MCF 10A (cell line): ENCODE results near the gene FPGS. TPM values are rescaled to one million over a fixed set of nuclear protein-coding genes. Genes with fewer than 3 reads are reported as not detected.

Experiments
- BruUV-seq: library from RNA; stranded (reverse); fragments of 400-500 nt; replicated peaks from 2 replicates; lab custom pipeline; 2021; lab: Mats Ljungman, UMichigan
- CTCF ChIA-PET: fragments of 300-600 bp; sonication (Branson Sonifier 250); formaldehyde crosslinking; extraction: SDS; loops from one replicate; lab custom pipeline; 2021; ENCODE audit warnings: antibody characterized with exemption, inconsistent platforms; lab: Yijun Ruan, JAX
- POLR2A ChIA-PET: fragments of 300-600, 350-650 bp; sonication (Branson Sonifier 250); formaldehyde crosslinking; extraction: SDS; loops from one replicate; lab custom pipeline; 2020; ENCODE audit warnings: antibody characterized with exemption, inconsistent platforms; lab: Yijun Ruan, JAX
- DNase-seq: peaks from one replicate; pipeline ENCODE4 v3.0.0-alpha.2; 2018; ENCODE audit not compliant: unreplicated experiment
- H3K27ac Mint-ChIP-seq: one replicate; pipeline ENCODE4 v1.8.0; 2022; ENCODE audit warnings: mild to moderate bottlenecking, low read depth, mixed read lengths; ENCODE audit not compliant: unreplicated experiment
- H3K27me3 Mint-ChIP-seq: one replicate; pipeline ENCODE4 v1.8.0; 2022; ENCODE audit warnings: mixed read lengths; ENCODE audit not compliant: insufficient read depth, unreplicated experiment
- H3K36me3 Mint-ChIP-seq: one replicate; pipeline ENCODE4 v1.8.0; 2022; ENCODE audit warnings: mild to moderate bottlenecking, moderate library complexity, mixed read lengths; ENCODE audit not compliant: insufficient read depth, unreplicated experiment
- H3K4me1 Mint-ChIP-seq: one replicate; pipeline ENCODE4 v1.8.0; 2022; ENCODE audit warnings: mixed read lengths; ENCODE audit not compliant: insufficient read depth, unreplicated experiment
- H3K4me3 Mint-ChIP-seq: one replicate; pipeline ENCODE4 v1.8.0; 2022; ENCODE audit warnings: mild to moderate bottlenecking, moderate library complexity, mixed read lengths; ENCODE audit not compliant: unreplicated experiment
- H3K9me3 Mint-ChIP-seq: one replicate; pipeline ENCODE4 v1.8.0; 2022; ENCODE audit warnings: mixed read lengths; ENCODE audit not compliant: unreplicated experiment
- CTCF ChIP-seq: fragments of 200-600 bp; IDR thresholded peaks from one replicate; pipeline ENCODE4 v1.8.0; 2022; ENCODE audit warnings: antibody characterized with exemption, mild to moderate bottlenecking; ENCODE audit not compliant: unreplicated experiment
- intact Hi-C: fragments of 100-400 bp; cut with micrococcal nuclease; formaldehyde crosslinking; loops from 2 replicates; pipeline ENCODE4 v1.14.1; 2022
- total RNA-seq: library from RNA; stranded (reverse); gene quantifications from 2 replicates; pipeline ENCODE4 v1.2.3, GENCODE V29; 2022

FPGS gene
- total RNA-seq, 1 experiment from 2014 or later: 130 TPM

GRCh38 chr9:127825319-127826051 is 22.8 kb downstream of the FPGS start:
- no peak for TF ChIP-seq CTCF
- DNase-seq: no peak
- Mint-ChIP-seq H3K4me3 (no peak overlapping the region), H3K27ac (no peak overlapping the region), H3K4me1 (no peaks in the 10 kb centered on the region), H3K27me3 (no peaks in the 10 kb centered on the region), H3K36me3 (peaks cover 19% of the 10 kb centered on the region), H3K9me3 (no peaks in the 10 kb centered on the region)
- BruUV-seq: no TSS peak
- CTCF ChIA-PET: interaction anchor here (0.6 to 1.4 kb wide), 4 partner anchors 8 to 325 kb away, joined by 3 to 5 read pairs (median 4); no protein-coding TSS in a partner anchor
- POLR2A ChIA-PET: interaction anchor here (0.6 to 1.5 kb wide), 3 partner anchors 11 to 45 kb away, joined by 3 to 8 read pairs (median 3); no protein-coding TSS in a partner anchor
- intact Hi-C loops: no loop called here

- ChIA-PET CTCF (interaction anchor here (0.6 to 1.4 kb wide), 2 partner anchors 9 to 326 kb away, joined by 4 to 5 read pairs; no protein-coding TSS in a partner anchor), POLR2A (interaction anchor here (0.7 kb wide), 1 partner anchor 44 kb away, joined by 3 read pairs; no protein-coding TSS in a partner anchor)
- no TSS peak for BruUV-seq
Measured at GRCh38 chr9:127826253-127826913, 23.7 kb downstream of the FPGS start.

GRCh38 chr9:127828262-127829031 is 25.8 kb downstream of the FPGS start:
- Mint-ChIP-seq H3K4me3 (no peak overlapping the region), H3K36me3 (peaks cover 25% of the 10 kb centered on the region), H3K27me3 (no peaks in the 10 kb centered on the region), H3K27ac (no peak overlapping the region), H3K4me1 (no peaks in the 10 kb centered on the region), H3K9me3 (no peaks in the 10 kb centered on the region)
- no peak for DNase-seq
- intact Hi-C loops: no loop called here
- no TSS peak for BruUV-seq
- POLR2A ChIA-PET: interaction anchor here (1.0 to 1.1 kb wide), 2 partner anchors 9 to 24 kb away, joined by 3 read pairs; no protein-coding TSS in a partner anchor
- TF ChIP-seq CTCF: no peak
- CTCF ChIA-PET: interaction anchor here (0.6 to 0.7 kb wide), 2 partner anchors 233 to 288 kb away, joined by 3 to 4 read pairs; no protein-coding TSS in a partner anchor

More at GRCh38 chr9:127826253-127826913, 23.7 kb downstream of the FPGS start:
- Mint-ChIP-seq H3K27me3 (no peaks in the 10 kb centered on the region), H3K36me3 (peaks cover 19% of the 10 kb centered on the region), H3K27ac (no peak overlapping the region), H3K9me3 (no peaks in the 10 kb centered on the region), H3K4me3 (no peak overlapping the region), H3K4me1 (no peaks in the 10 kb centered on the region)
- intact Hi-C loops: no loop called here
- no peak for TF ChIP-seq CTCF
- DNase-seq: no peak
